NCI-H1930 (cell line): Measurements from ENCODE around the gene IL17C.
"Not testable (repeated sequence)": the region's sequence is repeated elsewhere in the genome, so short reads cannot be mapped to it uniquely, and the experiment has no call there.

Experiments used
- DNase-seq, 2 experiments: peaks; one replicate each; lab custom pipeline; 2025; lab: John Stamatoyannopoulos, UW

The IL17C gene, protein sequence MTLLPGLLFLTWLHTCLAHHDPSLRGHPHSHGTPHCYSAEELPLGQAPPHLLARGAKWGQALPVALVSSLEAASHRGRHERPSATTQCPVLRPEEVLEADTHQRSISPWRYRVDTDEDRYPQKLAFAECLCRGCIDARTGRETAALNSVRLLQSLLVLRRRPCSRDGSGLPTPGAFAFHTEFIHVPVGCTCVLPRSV

GRCh38 chr16:88638323-88639230 is at the start of gene IL17C:
Gene IL17C (plus strand): TSS chr16:88638572. CDS start chr16:88638642, 70 bp downstream.
- DNase-seq: no peak

DNA sequence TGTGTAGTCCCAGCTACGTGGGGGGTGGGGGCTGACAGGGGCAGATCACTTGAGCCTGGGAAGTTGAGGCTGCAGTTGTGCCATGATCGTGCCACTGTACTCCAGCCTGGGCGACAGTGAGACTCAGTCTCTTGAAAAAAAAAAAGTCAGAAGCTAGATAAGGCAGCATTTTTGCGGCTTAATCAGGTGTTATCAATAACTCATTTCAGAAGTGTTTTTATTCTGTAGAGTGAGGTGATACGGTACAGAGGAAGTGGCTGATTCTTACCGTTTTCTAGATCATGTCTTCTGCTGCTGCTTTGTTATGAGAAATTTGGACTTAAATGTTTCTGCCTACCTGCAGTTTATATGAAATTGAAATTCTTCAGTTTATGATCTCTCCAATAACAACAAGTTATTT is 49.6 kb upstream of the IL17C start:
- DNase-seq: no peak

GRCh38 chr16:88589441-88589840 is 48.9 kb upstream of the IL17C start:
- no peak for DNase-seq

- DNase-seq: no peak
These were observed 46.8 kb upstream of the IL17C start for GRCh38 chr16:88591577-88592021.

DNA sequence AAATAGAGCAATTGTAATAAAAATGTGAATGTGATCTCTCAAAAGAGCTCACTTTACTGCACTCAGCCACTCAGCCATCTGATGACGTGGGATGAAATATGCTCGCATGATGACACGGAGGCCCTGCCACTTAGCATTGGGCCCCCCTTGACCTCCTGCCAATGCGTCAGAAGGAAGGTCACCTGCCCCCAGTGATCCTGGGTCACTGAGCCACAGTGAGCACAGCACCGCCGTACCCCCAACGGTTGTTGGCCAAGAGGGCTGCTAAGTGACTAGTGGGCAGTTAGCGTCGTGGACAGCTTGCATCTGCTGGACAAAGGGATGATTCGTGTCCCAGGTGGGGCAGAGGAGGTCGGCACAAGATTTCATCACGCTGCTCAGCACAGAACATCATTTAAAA is 45.3 kb upstream of the IL17C start:
- DNase-seq: no peak

DNA sequence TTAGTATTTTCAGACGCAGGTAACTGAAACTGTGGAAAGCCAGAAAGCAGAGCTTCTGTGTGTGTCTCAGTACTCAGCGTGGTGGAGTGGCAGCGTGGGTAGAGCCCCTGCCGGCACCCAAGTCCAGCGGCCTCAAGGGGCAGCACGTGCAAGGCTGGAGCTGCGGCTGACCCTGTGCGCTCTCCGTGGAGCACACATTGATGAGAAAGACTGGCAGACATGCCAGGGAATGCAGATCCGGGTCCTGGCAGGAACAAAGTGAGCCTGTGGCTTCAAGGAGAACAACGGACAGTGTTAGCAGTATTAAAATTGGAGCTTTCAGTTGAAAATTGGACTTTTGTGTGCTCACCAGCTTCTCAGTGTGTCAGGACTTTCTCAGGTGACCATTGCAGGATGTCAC is 44.9 kb upstream of the IL17C start:
- DNase-seq: no peak

DNA sequence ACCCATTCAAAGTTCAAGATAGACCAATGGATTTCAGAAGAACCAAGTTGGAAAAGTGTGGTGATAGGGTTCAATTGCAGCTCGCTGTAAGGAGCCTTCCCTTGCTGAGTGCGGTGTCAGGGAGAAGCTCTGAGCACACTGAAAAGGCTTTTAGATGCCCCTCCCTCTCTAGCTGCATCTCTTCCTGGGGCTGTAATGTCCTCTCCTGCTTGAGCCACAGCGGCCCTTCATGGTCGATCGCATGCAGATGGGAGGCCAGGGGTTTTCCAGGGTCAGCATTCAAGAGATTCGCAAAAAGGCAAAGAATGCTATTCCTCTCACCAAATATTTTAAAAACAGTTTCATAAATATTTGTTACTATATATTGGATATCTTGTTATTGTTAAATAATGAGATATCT is 44.5 kb upstream of the IL17C start:
- no peak for DNase-seq

- DNase-seq: no peak
These were observed 43.3 kb upstream of the IL17C start for GRCh38 chr16:88595101-88595500.

DNA sequence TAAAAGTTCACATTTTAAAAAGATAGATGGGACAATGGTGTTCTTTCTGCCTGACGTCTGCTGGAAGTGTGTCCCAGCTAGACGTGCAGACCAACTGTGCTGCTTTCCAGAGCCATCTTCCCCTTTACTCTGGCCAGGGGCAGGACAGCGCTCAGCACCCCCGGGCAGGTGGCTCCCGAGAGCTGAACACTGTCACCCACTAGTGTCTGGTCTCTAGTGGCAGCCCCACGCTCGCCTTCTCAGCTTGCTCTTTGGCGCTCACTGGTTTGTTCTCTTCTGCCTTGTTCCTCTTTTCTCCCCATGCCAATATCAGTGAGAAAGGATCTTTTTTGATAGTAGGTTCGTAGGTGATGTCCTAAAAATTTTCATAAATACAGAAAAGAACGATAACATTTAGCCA is 42.5 kb upstream of the IL17C start:
- no peak for DNase-seq

DNA sequence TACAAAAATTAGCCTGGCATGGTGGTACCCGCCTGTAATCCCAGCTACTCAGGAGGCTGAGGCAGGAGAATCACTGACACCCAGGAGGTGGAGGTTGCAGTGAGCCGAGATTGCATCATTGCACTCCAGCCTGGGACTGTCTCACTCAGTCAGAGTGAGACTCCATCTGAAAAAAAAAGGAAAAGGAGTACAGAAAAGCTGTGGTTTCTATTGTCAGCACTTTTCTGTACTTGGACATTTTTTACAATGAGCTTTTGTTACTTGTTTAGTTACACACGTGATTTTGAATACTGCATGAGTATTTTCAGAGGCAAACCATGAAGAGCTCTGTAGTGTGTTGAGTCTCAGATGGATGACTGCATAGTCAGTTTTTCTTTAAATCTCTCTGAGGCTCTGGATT is 41.9 kb upstream of the IL17C start:
- DNase-seq: no peak

- no peak for DNase-seq
These were observed 40.4 kb upstream of the IL17C start for GRCh38 chr16:88597856-88598491.

DNA sequence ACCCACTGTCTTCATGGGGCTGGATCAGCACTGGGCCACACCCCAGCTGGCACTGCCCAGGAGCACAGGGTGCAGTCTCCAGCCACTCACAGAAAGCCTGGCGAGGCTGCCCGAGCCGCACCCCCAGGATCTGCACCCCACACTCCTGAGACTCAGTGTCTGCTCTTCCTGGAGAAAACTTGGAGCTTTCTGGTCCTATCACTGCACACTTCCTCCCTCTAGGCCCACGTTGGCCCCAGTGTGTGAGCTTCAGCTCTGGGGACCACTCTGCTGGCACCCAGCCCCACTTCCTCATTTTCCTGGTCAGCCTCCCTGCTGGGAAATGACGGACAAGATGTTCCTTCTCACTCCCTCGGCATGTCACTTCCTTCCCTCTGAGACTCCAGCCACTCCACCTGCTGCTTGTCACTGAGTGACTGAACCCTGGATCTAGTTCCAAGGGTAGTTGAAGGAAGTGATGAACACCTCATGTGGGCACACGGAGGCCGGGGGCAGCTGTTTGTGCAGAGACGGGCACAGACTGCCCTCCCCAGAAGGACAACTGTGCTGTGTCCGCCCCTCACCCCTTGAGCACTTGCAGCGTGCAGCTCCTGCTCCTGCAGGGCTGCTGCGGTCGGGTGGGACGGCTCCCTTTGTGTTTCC is 39.2 kb upstream of the IL17C start:
- no peak for DNase-seq

DNA sequence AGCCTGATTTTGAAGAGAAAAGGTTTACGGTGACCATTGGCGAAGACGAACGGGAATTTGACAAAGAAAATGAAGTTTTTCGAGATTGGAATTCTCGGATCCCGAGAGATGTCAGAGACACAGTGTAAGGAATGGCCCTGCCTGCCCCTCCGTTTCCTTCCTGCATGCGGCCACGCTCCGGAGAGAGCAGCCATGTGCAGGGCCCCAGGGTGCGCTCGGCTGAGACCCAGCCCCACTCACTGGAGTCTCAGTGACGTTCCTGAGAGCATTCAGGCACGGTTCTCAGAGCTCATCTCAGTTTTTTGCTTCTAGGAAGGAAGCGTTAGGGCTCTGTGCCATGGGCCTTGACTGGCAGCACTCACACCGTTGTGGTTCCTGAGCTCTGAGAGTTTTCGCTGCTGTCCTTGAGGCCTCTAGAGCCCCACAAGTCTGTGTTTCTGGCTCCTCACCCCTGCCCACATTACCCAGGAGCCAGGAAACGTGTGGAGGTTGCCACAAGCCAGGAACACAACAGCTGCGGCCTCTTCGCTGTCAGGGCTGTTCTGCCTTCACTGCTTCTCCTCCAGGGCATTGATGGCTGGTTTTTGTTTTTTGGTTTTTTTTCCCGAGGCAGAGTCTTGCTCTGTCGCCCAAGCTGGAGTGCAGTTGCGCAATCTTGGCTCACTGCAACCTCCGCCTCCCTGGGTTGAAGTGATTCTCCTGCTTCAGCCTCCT is 38.4 kb upstream of the IL17C start:
- DNase-seq: no peak

- DNase-seq: no peak
These were observed 37.9 kb upstream of the IL17C start for GRCh38 chr16:88600539-88600896.

DNA sequence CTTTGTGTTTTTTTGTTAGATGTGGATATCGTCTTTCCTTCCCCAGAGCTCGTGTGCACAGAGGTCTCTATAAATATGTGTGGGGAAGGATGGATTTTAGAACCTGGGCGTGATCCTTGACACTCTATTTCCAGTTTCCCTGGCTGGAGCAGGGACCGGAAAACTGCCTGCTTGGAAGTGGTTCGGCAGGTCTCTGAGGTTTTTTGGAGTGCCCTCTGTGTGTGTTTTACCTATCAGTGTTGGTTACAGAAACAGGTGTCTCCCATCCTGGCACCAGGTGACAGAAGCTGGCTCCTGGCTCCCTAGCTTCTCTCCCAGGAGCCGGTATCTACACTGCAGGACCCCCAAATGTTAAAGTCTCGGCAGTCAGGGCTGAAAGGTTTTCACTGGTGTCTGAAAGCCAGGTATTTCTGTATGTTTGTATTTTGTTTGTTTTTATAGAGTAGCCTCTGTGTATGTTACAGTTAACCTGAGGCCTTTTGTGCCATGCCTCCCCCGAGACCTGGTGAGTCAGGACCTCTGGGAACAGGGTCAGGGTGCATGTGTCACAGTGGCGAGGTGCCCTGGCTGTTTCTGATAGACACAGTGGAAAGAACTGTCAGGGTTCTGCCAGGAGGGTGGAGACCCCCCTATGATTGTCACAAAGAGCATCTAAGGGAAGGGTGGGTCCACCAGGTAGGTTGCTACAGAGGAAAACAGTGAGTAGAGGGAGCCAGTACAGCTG is 36.9 kb upstream of the IL17C start:
- no peak for DNase-seq

DNA sequence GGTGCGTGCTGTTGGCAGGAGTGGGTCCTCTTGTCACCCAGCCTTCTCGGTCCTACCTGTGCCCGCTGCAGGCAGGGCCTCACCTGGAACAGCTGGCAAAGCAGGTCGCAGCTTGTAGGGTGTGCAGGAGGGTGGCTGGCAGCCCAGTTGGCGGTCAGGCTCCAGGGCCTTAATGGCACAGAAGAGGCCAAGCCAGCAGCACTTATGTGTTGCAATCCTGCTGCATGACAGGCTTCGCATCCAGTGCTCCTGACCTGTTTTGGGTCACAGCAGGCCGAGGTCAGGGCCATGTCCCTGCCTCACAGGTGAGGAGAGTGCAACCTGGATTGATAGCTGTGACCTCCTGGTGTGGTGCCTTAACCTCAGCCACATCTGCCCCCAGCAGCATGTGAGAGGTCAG is 36.3 kb upstream of the IL17C start:
- no peak for DNase-seq

DNA sequence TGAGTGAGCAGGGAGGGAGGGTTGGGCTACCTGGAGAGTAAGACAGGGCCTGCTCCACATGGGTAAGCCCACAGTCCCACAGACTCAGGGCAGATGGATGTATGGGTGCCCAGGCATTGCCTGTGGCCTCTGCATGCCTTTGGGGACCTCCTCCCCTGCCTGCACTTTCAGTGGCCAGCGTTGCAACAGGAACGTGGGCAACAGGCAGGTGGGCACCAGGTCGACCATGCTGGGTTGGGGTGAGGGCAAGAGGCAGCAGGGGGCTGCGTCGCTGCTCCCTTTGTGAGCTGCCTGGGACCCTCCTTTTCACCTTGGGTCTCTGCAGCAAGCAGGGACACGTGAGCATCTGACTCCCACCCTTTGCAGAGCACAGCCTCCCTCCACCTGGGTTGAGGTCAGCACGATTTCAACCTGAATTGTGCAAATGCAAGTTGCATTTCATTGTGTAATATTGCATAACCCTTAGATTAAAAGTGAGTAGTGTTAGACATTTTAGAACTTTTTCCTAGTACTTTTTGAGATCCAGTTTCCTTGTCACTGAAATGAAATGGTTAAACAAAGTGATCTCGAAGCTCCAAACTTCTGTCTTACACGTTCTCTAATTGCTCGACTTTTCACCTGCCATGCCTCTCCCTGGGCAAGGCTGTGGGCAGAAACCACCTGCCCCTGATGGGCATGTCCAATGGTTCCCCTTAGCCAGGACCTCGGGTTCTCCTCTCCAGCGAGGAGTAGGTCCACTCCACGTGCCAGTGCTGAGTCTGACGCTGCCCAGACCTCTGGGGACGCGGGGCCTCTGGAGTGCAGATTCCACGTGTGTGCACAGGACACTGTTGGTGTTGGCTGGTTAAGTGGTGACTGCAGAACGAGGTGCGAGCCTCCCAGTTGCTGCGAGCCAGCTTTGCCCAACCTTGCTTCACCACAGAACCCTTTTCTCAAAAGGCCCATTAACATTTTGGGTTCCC is 32.9 kb upstream of the IL17C start:
- no peak for DNase-seq

DNA sequence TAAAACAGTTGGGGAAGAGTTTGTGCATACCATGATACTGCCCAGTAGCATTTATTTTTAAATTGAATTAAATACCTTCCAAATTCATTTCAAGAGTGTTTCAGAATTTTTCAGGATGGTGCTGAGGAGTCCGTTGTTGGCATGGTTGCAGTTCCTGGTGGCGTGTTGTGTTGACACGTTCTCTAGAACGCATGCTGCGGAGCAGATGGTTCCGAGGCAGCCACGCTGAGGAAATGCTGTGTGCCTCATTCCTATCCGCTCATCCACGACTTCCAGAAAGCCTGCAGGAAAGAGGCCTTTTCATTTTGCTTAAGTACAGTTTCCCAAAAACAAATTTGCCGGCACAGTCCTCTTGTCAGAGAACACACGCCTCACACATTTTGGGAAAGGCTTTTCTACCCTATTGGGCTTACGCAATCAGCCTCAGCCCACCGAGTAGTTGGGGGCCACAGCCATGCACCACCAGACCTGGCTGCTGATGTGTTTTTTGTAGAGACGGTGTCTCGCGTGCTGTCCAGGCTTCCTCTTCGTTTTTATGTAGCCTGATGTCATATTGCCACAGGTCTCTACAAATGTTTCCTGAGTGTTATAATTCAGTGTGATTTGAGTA is 32.1 kb upstream of the IL17C start:
- no peak for DNase-seq

DNA sequence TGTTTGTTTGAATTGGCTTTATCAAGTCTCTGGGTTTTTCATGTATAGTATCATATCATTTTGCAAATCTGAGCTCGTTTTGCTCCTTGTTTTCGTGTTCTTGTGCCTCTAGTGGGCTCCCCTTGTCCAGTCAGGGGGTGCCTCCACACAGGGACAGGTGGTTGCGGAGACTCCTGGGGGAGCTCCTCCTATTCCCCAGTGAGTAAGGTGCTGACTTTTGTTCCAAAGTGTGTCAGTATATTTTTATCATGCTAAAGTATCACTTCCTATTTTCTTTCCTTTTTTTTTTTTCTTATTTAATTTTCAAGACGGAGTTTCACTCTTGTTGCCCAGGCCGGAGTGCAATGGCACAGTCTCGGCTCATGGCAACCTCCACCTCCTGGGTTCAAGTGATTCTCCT is 30.3 kb upstream of the IL17C start:
- DNase-seq: no peak

DNA sequence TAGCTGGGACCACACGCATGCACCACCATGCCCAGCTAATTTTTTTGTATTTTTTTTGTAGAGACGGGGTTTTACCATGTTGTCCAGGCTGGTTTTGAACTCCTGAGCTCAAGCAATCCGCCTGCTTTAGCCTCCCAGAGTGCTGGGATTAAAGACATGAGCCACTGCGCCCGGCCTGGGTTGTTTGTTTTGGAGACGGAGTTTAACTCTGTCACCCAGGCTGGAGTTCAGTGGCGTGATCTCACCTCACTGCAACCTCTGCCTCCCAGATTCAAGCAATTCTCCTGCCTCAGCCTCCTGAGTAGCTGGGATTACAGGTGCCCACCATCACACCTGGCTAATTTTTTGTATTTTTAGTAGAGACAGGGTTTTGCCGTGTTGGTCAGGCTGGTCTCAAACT is 28.9 kb upstream of the IL17C start:
- not testable (repeated sequence) for DNase-seq
